Measurements from ENCODE around the gene RPL21. TPM values are rescaled to one million over a fixed set of nuclear protein-coding genes. Genes with fewer than 3 reads are reported as not detected.

RPL21 gene
- total RNA-seq, 6 experiments from 2014 or later: 174 to 362 (median 317) TPM

DNA sequence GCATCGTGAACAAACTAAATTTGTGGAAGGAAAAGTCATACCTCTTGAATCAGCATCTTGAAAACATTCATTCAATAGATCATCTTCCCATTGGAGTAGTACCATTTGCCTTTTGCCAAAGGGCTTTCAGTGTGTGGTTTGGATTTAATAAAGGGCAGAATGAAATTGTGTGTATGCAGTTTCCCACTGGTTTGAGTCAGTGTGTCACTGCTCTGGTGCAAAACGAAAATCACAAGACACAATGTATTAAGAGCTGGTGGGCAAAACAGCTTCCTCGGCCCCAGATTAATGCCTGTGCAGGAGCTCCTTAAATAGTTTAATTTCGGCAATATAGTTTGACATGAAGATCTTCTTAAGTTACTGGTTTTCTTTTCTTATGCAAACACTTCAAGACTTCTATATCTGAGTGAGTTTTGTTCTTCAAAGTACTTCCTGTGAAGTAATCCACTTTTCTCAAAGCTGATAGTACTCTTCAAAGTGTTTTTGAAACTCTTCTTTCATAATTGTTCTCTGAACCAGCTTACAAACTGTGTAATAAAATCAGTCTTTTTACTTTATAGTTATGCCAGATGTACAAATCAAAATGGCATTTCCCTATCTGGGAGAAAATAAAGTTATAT, 51.4 kb downstream of the RPL21 start:
- intact Hi-C loops (cut with DNase I): no loop called here
- no peaks in the 10 kb centered on the region for H3K27me3 ChIP-seq
- WGBS (ENCODE audit: insufficient coverage, low coverage, low lambda C conversion rate, missing lambda C conversion rate): 36% methylated on average over 4 of the region's 4 CpGs
- H3K4me3 ChIP-seq: no peak overlapping the region
- no peak overlapping the region for H3K27ac ChIP-seq
- no peaks in the 10 kb centered on the region for H3K4me1 ChIP-seq
- TF ChIP-seq, protein P1, sequence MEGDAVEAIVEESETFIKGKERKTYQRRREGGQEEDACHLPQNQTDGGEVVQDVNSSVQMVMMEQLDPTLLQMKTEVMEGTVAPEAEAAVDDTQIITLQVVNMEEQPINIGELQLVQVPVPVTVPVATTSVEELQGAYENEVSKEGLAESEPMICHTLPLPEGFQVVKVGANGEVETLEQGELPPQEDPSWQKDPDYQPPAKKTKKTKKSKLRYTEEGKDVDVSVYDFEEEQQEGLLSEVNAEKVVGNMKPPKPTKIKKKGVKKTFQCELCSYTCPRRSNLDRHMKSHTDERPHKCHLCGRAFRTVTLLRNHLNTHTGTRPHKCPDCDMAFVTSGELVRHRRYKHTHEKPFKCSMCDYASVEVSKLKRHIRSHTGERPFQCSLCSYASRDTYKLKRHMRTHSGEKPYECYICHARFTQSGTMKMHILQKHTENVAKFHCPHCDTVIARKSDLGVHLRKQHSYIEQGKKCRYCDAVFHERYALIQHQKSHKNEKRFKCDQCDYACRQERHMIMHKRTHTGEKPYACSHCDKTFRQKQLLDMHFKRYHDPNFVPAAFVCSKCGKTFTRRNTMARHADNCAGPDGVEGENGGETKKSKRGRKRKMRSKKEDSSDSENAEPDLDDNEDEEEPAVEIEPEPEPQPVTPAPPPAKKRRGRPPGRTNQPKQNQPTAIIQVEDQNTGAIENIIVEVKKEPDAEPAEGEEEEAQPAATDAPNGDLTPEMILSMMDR (IDR thresholded peaks at IDR 0.05): no peak
- TF ChIP-seq POLR2A (IDR thresholded peaks at IDR 0.05): no peak
- H3K9me3 ChIP-seq: no peaks in the 10 kb centered on the region
- H3K36me3 ChIP-seq: no peaks in the 10 kb centered on the region
- ATAC-seq (no peak), DNase-seq (no peak)

DNA sequence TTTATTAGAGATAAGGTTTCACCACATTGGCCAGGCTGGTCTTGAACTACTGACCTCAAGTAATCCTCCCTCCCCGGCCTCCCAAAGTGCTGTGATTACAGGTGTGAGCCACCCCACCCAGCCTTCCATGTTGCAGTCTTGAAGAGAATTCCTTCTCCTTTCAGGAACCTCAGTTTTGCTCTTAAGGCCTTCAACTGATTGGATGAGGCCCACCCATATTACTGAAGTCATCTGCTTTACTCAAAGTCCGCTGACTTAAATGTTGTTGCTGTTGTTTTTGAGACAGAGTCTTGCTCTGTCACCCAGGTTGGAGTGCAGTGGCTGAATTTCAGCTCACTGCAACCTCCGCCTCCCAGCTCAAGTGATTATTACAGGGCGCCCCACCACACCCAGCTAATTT, 52.7 kb downstream of the RPL21 start:
- TF ChIP-seq POLR2A (IDR thresholded peaks at IDR 0.05): no peak
- TF ChIP-seq, protein P1 (IDR thresholded peaks at IDR 0.05): no peak
- WGBS (ENCODE audit: insufficient coverage, low coverage, low lambda C conversion rate, missing lambda C conversion rate): 95% methylated on average over 4 of the region's 4 CpGs
- Histone ChIP-seq H3K4me3 (no peak overlapping the region), H3K9me3 (no peaks in the 10 kb centered on the region), H3K36me3 (no peaks in the 10 kb centered on the region), H3K4me1 (no peaks in the 10 kb centered on the region), H3K27me3 (no peaks in the 10 kb centered on the region), H3K27ac (no peak overlapping the region)
- intact Hi-C loops (cut with DNase I): no loop called here
- DNase-seq (no peak), ATAC-seq (no peak)

DNA sequence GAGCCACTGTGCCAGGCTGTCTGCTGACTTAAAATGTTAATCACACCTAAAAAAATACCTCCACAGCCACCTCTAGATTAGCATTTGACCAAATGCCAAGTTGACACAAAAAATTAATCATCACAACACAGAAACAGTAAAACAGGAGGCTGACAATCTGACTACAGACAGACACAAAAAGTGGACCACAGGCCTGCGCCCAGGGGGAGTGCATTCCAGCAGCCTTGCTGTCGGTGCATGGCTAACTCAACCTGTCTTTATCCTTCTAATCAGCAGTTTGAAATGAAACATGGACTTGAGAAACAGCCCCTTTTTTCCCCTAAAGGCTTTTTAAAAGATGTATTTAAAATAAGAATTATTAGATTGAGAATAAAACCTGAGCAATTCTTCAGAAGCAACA, 53.3 kb downstream of the RPL21 start:
- intact Hi-C loops (cut with DNase I): no loop called here
- 79% methylated on average over 2 of the region's 2 CpGs for WGBS (ENCODE audit: insufficient coverage, low coverage, low lambda C conversion rate, missing lambda C conversion rate)
- H3K9me3 ChIP-seq: no peaks in the 10 kb centered on the region
- H3K4me3 ChIP-seq: no peak overlapping the region
- no peaks in the 10 kb centered on the region for H3K36me3 ChIP-seq
- no peak overlapping the region for H3K27ac ChIP-seq
- TF ChIP-seq, protein P1 (IDR thresholded peaks at IDR 0.05): no peak
- no peak for ATAC-seq
- H3K4me1 ChIP-seq: no peaks in the 10 kb centered on the region
- DNase-seq: no peak
- H3K27me3 ChIP-seq: no peaks in the 10 kb centered on the region

Small RNAs within 50 kb of the gene (small RNA-seq; reads per million reads assigned to genes)
- gene SNORA27 (0 reads per million in 2 experiments), gene SNORD102 (0 reads per million in 2 experiments)

Other genes starting within 250 kb of the RPL21 start
- gene USP12, start 79.7 kb upstream of the RPL21 start, total RNA-seq: 10 to 100 TPM; 11.5 to 25.4 (median 14.6) TPM
- gene RASL11A, start 19.3 kb downstream of the RPL21 start, total RNA-seq: 10 to 100 TPM in 1 of 6 experiments, 1 to 10 TPM in 5; 4.2 to 23.4 (median 6.1) TPM
- 100 to 1,000 TPM in 2 of 6 experiments, 10 to 100 TPM in 4; 50.2 to 216 (median 64.9) TPM for gene GTF3A, start 173.1 kb downstream of the RPL21 start, total RNA-seq
- 10 to 100 TPM; 26.5 to 46.0 (median 32.0) TPM for gene MTIF3, start 199.0 kb downstream of the RPL21 start, total RNA-seq

All from right lobe of liver (tissue), 6 donors.